IMR-90 (cell line): ENCODE measurements around the gene TNFRSF18. TPM values are rescaled to one million over a fixed set of nuclear protein-coding genes. Genes with fewer than 3 reads are reported as not detected.

Experiments
- ATAC-seq: fragments of 200-7000 bp; cut with Tn5 transposase; 2 replicates; pipeline ENCODE4 v1.9.1; 2020; ENCODE audit warnings: low read depth, mild to moderate bottlenecking, moderate library complexity
- BruUV-seq: library from RNA; stranded (reverse); fragments of 400-500 nt; replicated peaks from 2 replicates; lab custom pipeline; 2021; lab: Mats Ljungman, UMichigan
- CTCF ChIA-PET: fragments of 300-600 bp; formaldehyde crosslinking; extraction: SDS; loops from one replicate; lab custom pipeline; 2021; ENCODE audit warnings: antibody characterized with exemption; lab: Yijun Ruan, JAX
- POLR2A ChIA-PET: fragments of 300-600 bp; sonication (Branson Sonifier 250); formaldehyde crosslinking; loops from one replicate; lab custom pipeline; 2022; ENCODE audit warnings: antibody characterized with exemption; ENCODE audit not compliant: unreplicated experiment; lab: Charles Lee
- DNase-seq: peaks from one replicate; pipeline ENCODE4 v3.0.0; 2013
- H2AFZ ChIP-seq: replicated peaks from 2 replicates; pipeline ENCODE3; 2013; ENCODE audit warnings: low read length, mild to moderate bottlenecking; ENCODE audit not compliant: poor library complexity
- H2AK5ac ChIP-seq: 2 replicates; pipeline ENCODE4 v1.6.1; 2013; ENCODE audit warnings: low read depth, low read length, inconsistent platforms
- H2AK9ac ChIP-seq: replicated peaks from 2 replicates; pipeline ENCODE3; 2013; ENCODE audit warnings: mild to moderate bottlenecking, low read depth, low read length, moderate library complexity; ENCODE audit not compliant: poor library complexity
- H2BK120ac ChIP-seq: 2 replicates; pipeline ENCODE4 v1.6.1; 2013; ENCODE audit warnings: low read depth, low read length, inconsistent platforms
- H2BK15ac ChIP-seq: 3 replicates; pipeline ENCODE4 v1.6.1; 2013; ENCODE audit warnings: low read depth, low read length, inconsistent platforms
- H2BK20ac ChIP-seq: 2 replicates; pipeline ENCODE4 v1.6.1; 2013; ENCODE audit warnings: low read depth, mild to moderate bottlenecking, inconsistent platforms, low read length, moderate library complexity
- H2BK5ac ChIP-seq: 2 replicates; pipeline ENCODE4 v1.6.1; 2013; ENCODE audit warnings: mild to moderate bottlenecking, low read depth, low read length, inconsistent platforms; ENCODE audit not compliant: poor library complexity, severe bottlenecking
- H3K14ac ChIP-seq: replicated peaks from 2 replicates; pipeline ENCODE4 v1.6.1; 2013; ENCODE audit warnings: low read depth, low read length, inconsistent platforms
- H3K18ac ChIP-seq: 2 replicates; pipeline ENCODE4 v1.6.1; 2013; ENCODE audit warnings: low read depth, low read length, control low read depth
- H3K23ac ChIP-seq: 2 replicates; pipeline ENCODE4 v1.6.1; 2013; ENCODE audit warnings: low read depth, low read length, inconsistent platforms
- H3K27ac ChIP-seq: 2 replicates; pipeline ENCODE4 v1.5.1; 2013; ENCODE audit warnings: mild to moderate bottlenecking, control low read depth, low read length; ENCODE audit not compliant: insufficient read depth
- H3K27me3 ChIP-seq: 2 replicates; pipeline ENCODE4 v1.6.1; 2013; ENCODE audit warnings: low read length; ENCODE audit not compliant: control insufficient read depth, insufficient read depth
- H3K36me3 ChIP-seq: 2 replicates; pipeline ENCODE4 v1.6.1; 2013; ENCODE audit warnings: low read length, mixed read lengths; ENCODE audit not compliant: control insufficient read depth, insufficient read depth
- H3K4ac ChIP-seq: 2 replicates; pipeline ENCODE4 v1.6.1; 2013; ENCODE audit warnings: low read depth, low read length, inconsistent platforms
- H3K4me1 ChIP-seq: 2 replicates; pipeline ENCODE4 v1.6.1; 2013; ENCODE audit warnings: low read length, mixed read lengths; ENCODE audit not compliant: control insufficient read depth, insufficient read depth
- H3K4me2 ChIP-seq: 2 replicates; pipeline ENCODE4 v1.6.1; 2013; ENCODE audit warnings: low read depth, mild to moderate bottlenecking, control low read depth, low read length, moderate library complexity
- H3K4me3 ChIP-seq: 2 replicates; pipeline ENCODE4 v1.5.1; 2013; ENCODE audit warnings: low read depth, mild to moderate bottlenecking, control low read depth, low read length, moderate library complexity; ENCODE audit not compliant: insufficient read depth
- H3K56ac ChIP-seq: 2 replicates; pipeline ENCODE4 v1.6.1; 2013; ENCODE audit warnings: low read length, inconsistent platforms; ENCODE audit not compliant: insufficient read depth; ENCODE audit errors: extremely low read depth
- H3K79me1 ChIP-seq, 2 experiments: 2 replicates each; pipeline ENCODE4 v1.6.1; 2013; ENCODE audit warnings: low read length in 2 of 2, inconsistent platforms in 1 of 2, low read depth in 1 of 2
- H3K9ac ChIP-seq: 2 replicates; pipeline ENCODE4 v1.6.1; 2013; ENCODE audit warnings: low read depth, low read length, control low read depth
- H3K9me1 ChIP-seq: 2 replicates; pipeline ENCODE4 v1.6.1; 2013; ENCODE audit warnings: low read length, inconsistent platforms; ENCODE audit not compliant: insufficient read depth
- H3K9me3 ChIP-seq: 2 replicates; pipeline ENCODE4 v1.6.1; 2013; ENCODE audit warnings: low read length; ENCODE audit not compliant: control insufficient read depth, insufficient read depth
- H4K20me1 ChIP-seq: 2 replicates; pipeline ENCODE4 v1.6.1; 2013; ENCODE audit warnings: low read length, inconsistent platforms; ENCODE audit not compliant: insufficient read depth
- H4K5ac ChIP-seq: 2 replicates; pipeline ENCODE4 v1.6.1; 2013; ENCODE audit warnings: mild to moderate bottlenecking, low read depth, low read length, control low read depth
- H4K8ac ChIP-seq, 2 experiments: 2 replicates each; pipeline ENCODE4 v1.6.1; 2013; ENCODE audit warnings: low read depth in 2 of 2, low read length in 2 of 2, control low read depth in 1 of 2, inconsistent platforms in 1 of 2
- H4K91ac ChIP-seq: 2 replicates; pipeline ENCODE4 v1.6.1; 2013; ENCODE audit warnings: low read depth, low read length, inconsistent platforms; ENCODE audit not compliant: insufficient read depth
- BHLHE40 ChIP-seq: fragments of 150-350 bp; IDR thresholded peaks from 2 replicates; pipeline ENCODE4 v1.6.1; 2016; ENCODE audit warnings: mild to moderate bottlenecking, low read depth, low read length
- CEBPB ChIP-seq: IDR thresholded peaks from 2 replicates; pipeline ENCODE4 v1.6.1; 2012; ENCODE audit warnings: low read depth, low read length, improper control_type of control experiment
- CHD1 ChIP-seq: IDR thresholded peaks from 2 replicates; pipeline ENCODE4 v1.6.1; 2012; ENCODE audit warnings: low read depth, low read length, improper control_type of control experiment
- CTCF ChIP-seq: conservative IDR thresholded peaks from 2 replicates; pipeline ENCODE4 v1.5.1; 2012; ENCODE audit warnings: mild to moderate bottlenecking, low read depth, low read length, improper control_type of control experiment
- ELK1 ChIP-seq: fragments of 150-350 bp; IDR thresholded peaks from 2 replicates; pipeline ENCODE4 v1.6.1; 2016; ENCODE audit warnings: low read depth, mild to moderate bottlenecking, low read length, moderate library complexity, borderline replicate concordance
- FOS ChIP-seq: fragments of 150-350 bp; IDR thresholded peaks from 2 replicates; pipeline ENCODE4 v1.6.1; 2016; ENCODE audit warnings: low read depth, low read length
- MAFK ChIP-seq: IDR thresholded peaks from 2 replicates; pipeline ENCODE4 v1.6.1; 2012; ENCODE audit warnings: low read depth, low read length, improper control_type of control experiment
- MAZ ChIP-seq: IDR thresholded peaks from 2 replicates; pipeline ENCODE4 v1.6.1; 2012; ENCODE audit warnings: low read depth, mild to moderate bottlenecking, low read length, improper control_type of control experiment, moderate library complexity, borderline replicate concordance
- MXI1 ChIP-seq: IDR thresholded peaks from 2 replicates; pipeline ENCODE4 v1.6.1; 2012; ENCODE audit warnings: low read depth, mild to moderate bottlenecking, low read length, moderate library complexity, borderline replicate concordance
- NFE2L2 ChIP-seq: fragments of 150-350 bp; IDR thresholded peaks from 2 replicates; pipeline ENCODE4 v1.6.1; 2016; ENCODE audit warnings: low read depth, mild to moderate bottlenecking, low read length
- POLR2A ChIP-seq: IDR thresholded peaks from 2 replicates; pipeline ENCODE4 v1.6.1; 2012; ENCODE audit warnings: mild to moderate bottlenecking, low read depth, low read length
- RAD21 ChIP-seq: IDR thresholded peaks from 2 replicates; pipeline ENCODE4 v1.6.1; 2012; ENCODE audit warnings: low read length, improper control_type of control experiment
- RCOR1 ChIP-seq: IDR thresholded peaks from 2 replicates; pipeline ENCODE4 v1.6.1; 2012; ENCODE audit warnings: mild to moderate bottlenecking, low read length, improper control_type of control experiment; ENCODE audit not compliant: insufficient replicate concordance
- RFX5 ChIP-seq: IDR thresholded peaks from 2 replicates; pipeline ENCODE4 v1.8.0; 2012; ENCODE audit warnings: low read depth, mild to moderate bottlenecking, low read length, moderate library complexity
- SMC3 ChIP-seq: fragments of 150-350 bp; IDR thresholded peaks from 2 replicates; pipeline ENCODE4 v1.6.1; 2016; ENCODE audit warnings: low read depth, mild to moderate bottlenecking, antibody characterized with exemption, low read length, moderate library complexity
- USF2 ChIP-seq: fragments of 150-350 bp; IDR thresholded peaks from 2 replicates; pipeline ENCODE4 v1.6.1; 2017; ENCODE audit warnings: mild to moderate bottlenecking, antibody characterized with exemption, low read length, low read depth
- WGBS, 2 experiments: methylation state at CpG; one replicate each; pipeline versions ENCODE4 v1.1.5 to v1.1.7; 2013; ENCODE audit warnings: missing lambda C conversion rate in 2 of 2; ENCODE audit not compliant: insufficient read length in 1 of 2; ENCODE audit errors: extremely low coverage in 2 of 2; 5-methylcytosine and 5-hydroxymethylcytosine counted together
- dilution Hi-C: fragments of 300-500 bp; cut with HindIII; formaldehyde crosslinking; loops from one replicate; pipeline ENCODE4 v1.14.3; 2018; ENCODE audit warnings: low sequenced_read_pairs; ENCODE audit not compliant: unreplicated experiment
- in situ Hi-C: fragments of 300-500 bp; cut with MboI; formaldehyde crosslinking; loops from 3 replicates; pipeline ENCODE4 v1.14.3; 2019; ENCODE audit warnings: low sequenced_read_pairs, inconsistent platforms, mixed read lengths
- intact Hi-C: fragments of 100-400 bp; cut with micrococcal nuclease; formaldehyde crosslinking; loops from 2 replicates; pipeline ENCODE4 v1.10.0; 2022
- polyA plus RNA-seq, 3 experiments: library from polyadenylated mRNA; depleted of rRNA; stranded (reverse); fragments of >200 nt; gene quantifications; 2 replicates each; pipeline ENCODE4 v1.2.3, GENCODE V29; 2012; ENCODE audit warnings: low replicate concordance in 1 of 3
- total RNA-seq: library from RNA; depleted of rRNA; stranded (reverse); fragments of >200 nt; gene quantifications from 2 replicates; pipeline ENCODE4 v1.2.3, GENCODE V29; 2012

The TNFRSF18 gene
- total and polyA plus RNA-seq, 2 of the 4 experiments (the other 2 are of a cell fraction), result 0.18 to 1.0 TPM

GRCh38 chr1:1202831-1203560, 3.4 kb downstream of the TNFRSF18 start:
- no TSS peak for BruUV-seq
- Histone ChIP-seq H2AK5ac (no peak overlapping the region), H4K8ac (no peak overlapping the region), H3K4ac (no peak overlapping the region), H2BK15ac (no peak overlapping the region), H3K4me1 (peaks cover 3% of the 10 kb centered on the region; the same call in 1 of the 2 replicates), H3K36me3 (no peaks in the 10 kb centered on the region), H4K20me1 (no peaks in the 10 kb centered on the region), H3K14ac (no peak overlapping the region), H3K56ac (no peak overlapping the region), H4K91ac (no peak overlapping the region), H3K23ac (no peak overlapping the region), H2AK9ac (peak overlapping the region; percentile 16), H3K4me2 (no peak overlapping the region), H3K27me3 (no peaks in the 10 kb centered on the region; the same call in 1 of the 2 replicates), H3K4me3 (no peak overlapping the region), H2BK120ac (no peak overlapping the region), H3K79me1 (no peaks in the 10 kb centered on the region), H3K9me3 (no peaks in the 10 kb centered on the region), H2BK5ac (no peak overlapping the region), H3K18ac (no peak overlapping the region), H2BK20ac (no peak overlapping the region), H3K27ac (no peak overlapping the region), H3K9ac (no peak overlapping the region), H3K9me1 (no peaks in the 10 kb centered on the region), H4K5ac (no peak overlapping the region), H2AFZ (no peak overlapping the region)
- no peak for DNase-seq
- 80% methylated on average over 3 of the region's 27 CpGs; no CpG with 5 or more reads in 1 of the 2 experiments for WGBS, 2 experiments
- ChIA-PET POLR2A (no interaction called here), CTCF (no interaction called here)
- ATAC-seq, result no peak
- TF ChIP-seq POLR2A (no peak), RCOR1 (no peak), USF2 (no peak), MAFK (no peak), CHD1 (no peak), FOS (no peak), BHLHE40 (no peak), RFX5 (no peak), SMC3 (no peak), NFE2L2 (no peak), MXI1 (no peak), CTCF (no peak), CEBPB (no peak), ELK1 (no peak), RAD21 (no peak), MAZ (no peak)
- in situ Hi-C loops, result no loop called here
- intact Hi-C loops, result no loop called here
- dilution Hi-C loops, result no loop called here
